Fibroblast of the aortic adventitia (primary cell): ENCODE data around the gene PCBP3. TPM values are rescaled to one million over a fixed set of nuclear protein-coding genes. Genes with fewer than 3 reads are reported as not detected.

Experiments
- DNase-seq: peaks from one replicate; pipeline ENCODE4 v3.0.0-alpha.2; 2010; ENCODE audit warnings: low read depth
- H3K4me3 ChIP-seq: 2 replicates; pipeline ENCODE4 v1.5.1; 2011; ENCODE audit warnings: low read depth, mild to moderate bottlenecking, control low read depth, low read length, moderate library complexity
- total RNA-seq: library from RNA; depleted of rRNA; stranded (reverse); fragments of >200 nt; gene quantifications from 2 replicates; pipeline ENCODE4 v1.2.3, GENCODE V29; 2012; ENCODE audit warnings: low replicate concordance
- TF ChIP-seq, protein P1 (sequence below): IDR thresholded peaks from 2 replicates; pipeline ENCODE4 v1.5.1; 2011; ENCODE audit warnings: mild to moderate bottlenecking, low read length, control low read depth, inconsistent platforms; ENCODE audit not compliant: insufficient read depth

Gene PCBP3
- total RNA-seq, 1 donor = 1.2 TPM

DNA sequence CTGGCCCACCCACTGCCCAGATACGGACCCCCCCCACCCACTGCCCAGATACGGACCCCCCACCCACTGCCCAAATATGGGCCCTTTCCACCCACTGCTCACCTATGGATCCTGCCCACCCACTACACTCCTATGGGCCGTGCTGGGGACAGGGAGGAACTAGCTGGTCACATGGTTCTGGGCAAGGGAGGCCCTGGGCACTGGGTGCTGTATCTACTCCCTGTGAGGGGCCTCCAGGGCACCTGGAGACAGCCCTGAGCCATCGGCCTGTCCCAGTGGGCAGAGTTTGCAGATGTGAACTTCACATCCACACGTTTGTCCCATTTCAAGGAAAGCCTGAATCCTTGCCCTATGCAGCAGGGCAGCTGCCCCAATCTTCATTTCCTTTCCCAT, 266.6 kb downstream of the PCBP3 start:
- H3K4me3 ChIP-seq = no peak overlapping the region
- no peak for DNase-seq
- TF ChIP-seq, protein P1, sequence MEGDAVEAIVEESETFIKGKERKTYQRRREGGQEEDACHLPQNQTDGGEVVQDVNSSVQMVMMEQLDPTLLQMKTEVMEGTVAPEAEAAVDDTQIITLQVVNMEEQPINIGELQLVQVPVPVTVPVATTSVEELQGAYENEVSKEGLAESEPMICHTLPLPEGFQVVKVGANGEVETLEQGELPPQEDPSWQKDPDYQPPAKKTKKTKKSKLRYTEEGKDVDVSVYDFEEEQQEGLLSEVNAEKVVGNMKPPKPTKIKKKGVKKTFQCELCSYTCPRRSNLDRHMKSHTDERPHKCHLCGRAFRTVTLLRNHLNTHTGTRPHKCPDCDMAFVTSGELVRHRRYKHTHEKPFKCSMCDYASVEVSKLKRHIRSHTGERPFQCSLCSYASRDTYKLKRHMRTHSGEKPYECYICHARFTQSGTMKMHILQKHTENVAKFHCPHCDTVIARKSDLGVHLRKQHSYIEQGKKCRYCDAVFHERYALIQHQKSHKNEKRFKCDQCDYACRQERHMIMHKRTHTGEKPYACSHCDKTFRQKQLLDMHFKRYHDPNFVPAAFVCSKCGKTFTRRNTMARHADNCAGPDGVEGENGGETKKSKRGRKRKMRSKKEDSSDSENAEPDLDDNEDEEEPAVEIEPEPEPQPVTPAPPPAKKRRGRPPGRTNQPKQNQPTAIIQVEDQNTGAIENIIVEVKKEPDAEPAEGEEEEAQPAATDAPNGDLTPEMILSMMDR = no peak

DNA sequence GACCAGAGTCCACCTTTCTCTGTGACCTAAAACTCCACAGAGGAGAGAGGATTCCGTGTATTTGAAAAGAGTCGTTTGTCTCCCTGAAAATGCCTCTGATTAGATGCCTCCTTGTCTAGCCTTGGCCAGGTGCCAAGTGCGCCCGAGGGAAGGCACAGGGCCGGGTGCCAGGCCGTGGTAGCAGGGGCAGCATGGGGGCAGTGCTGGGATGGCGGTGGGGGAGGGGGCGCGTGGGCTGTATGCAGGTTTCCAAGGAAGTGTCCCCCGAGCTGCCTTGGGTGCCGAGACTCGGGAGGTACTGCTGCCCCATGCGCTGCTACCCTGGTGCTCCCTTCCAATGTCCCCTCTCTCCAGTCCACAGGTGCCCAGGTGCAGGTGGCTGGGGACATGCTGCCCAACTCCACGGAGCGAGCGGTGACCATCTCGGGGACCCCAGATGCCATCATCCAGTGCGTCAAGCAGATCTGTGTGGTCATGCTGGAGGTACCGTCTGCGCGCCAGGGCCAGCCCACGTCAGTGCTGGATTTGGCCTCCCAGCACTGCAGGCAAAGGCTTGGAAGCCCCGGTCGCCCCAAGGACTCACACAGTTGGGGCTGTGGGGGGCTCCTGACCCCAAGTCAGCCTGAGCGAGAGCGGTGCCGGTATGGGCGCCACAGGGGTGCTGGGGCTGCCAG, 267.2 kb downstream of the PCBP3 start:
- TF ChIP-seq, protein P1 = no peak
- no peak overlapping the region for H3K4me3 ChIP-seq
- no peak for DNase-seq

DNA sequence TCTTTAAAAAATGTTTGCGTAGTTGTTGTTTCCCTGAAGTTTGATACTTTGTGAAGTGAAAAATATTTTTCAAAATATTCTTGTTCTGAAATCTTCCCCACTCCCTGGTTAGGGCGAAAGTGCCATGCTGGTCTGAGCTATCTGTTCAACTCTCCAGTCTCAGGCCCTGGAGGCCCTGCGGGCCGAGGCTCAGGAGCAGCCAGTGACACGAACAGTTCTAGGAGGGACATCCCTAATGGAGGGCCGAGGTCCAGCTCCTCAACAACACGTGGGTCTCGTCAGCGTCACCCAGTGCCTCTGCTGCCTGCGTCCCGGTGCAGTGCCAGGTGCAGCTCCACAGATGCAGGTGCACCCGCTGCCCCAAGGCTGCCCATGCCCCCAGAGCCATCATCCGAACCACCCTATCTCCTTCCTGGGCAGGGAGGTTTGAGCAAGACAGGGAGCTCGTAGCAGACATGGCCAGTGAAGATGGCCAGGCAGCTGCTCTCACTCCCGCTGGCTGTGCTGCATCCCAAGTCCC, 268.3 kb downstream of the PCBP3 start:
- H3K4me3 ChIP-seq = no peak overlapping the region
- TF ChIP-seq, protein P1 = no peak
- DNase-seq = no peak

DNA sequence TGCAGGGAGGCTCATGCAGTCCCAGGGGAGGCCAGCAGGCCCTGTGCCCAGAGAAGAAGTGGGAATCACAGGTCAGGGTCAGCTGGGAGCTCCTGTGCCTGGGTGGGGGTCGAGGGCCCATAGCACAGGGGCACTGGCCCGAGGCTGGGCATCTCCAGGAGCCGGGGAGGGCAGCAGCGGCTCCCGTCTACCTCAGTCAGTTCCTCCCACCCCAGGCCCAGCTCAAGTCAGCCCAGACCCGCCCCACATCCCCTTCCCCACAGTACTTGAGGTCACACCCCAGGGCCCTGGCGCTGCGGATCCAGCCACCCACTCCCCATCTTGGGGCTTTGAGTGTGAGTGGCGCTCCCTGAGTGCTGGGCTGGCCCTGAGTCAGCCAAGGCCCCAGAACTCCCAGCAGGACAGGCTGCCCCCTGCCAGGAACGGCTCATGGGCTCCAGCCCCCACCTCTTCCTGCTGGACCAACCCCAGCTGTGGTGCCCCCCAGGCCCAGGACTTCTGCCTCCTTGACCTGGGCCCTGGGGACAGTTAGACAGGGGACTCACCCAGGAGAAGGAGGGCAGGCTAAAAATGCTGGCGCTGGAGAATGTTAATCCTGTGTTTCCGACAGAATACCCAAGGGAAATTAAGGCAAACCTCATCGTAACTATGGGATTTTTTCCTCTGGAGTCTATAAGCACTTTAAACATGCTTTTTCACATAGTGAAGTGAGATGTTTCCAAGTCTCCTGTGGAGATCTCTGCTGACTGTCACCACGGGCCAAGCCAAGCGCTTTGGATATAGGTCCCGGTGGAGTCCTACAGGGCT, 269.3 kb downstream of the PCBP3 start:
- H3K4me3 ChIP-seq = no peak overlapping the region
- TF ChIP-seq, protein P1 = no peak
- no peak for DNase-seq

DNA sequence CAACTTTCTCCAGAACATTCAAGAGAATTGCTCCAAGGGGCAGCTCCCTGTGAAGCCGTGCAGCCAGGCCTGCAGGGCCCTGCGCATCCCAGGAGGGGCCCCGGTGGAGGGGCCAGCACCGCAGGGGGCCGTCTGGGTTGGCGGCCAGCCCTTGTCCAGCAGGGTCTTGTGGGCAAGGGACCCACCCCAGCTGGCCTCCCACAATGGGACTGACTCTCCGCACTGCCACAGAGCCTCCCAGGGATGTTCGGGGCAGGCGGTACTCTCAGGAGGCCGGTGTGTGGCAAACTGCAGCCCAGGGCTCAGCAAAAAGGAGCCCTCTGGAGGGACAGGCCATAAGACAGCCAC, 269.9 kb downstream of the PCBP3 start:
- DNase-seq = no peak
- TF ChIP-seq, protein P1 = no peak
- H3K4me3 ChIP-seq = no peak overlapping the region

DNA sequence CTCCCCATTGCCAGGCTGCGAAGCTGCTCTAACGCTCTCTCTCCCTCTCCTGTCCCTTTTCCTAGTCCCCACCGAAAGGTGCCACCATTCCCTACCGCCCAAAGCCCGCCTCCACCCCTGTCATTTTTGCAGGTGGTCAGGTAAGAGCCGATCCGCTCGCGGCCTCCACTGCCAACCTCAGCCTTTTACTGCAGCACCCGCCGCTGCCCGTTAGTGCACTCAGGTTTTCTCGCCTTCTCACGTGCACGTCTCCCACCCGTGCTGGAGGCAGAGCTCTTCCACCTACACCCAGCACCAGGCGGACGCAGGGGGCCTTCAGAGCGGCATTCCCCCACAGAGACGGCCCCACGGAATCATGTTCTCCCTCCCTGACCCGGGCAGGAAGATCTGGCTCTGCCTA, 270.4 kb downstream of the PCBP3 start:
- no peak overlapping the region for H3K4me3 ChIP-seq
- TF ChIP-seq, protein P1 = no peak
- DNase-seq = no peak
